NCI-H2081 (cell line): ENCODE results near the gene C1QA.
"Not testable (repeated sequence)": the region's sequence is repeated elsewhere in the genome, so short reads cannot be mapped to it uniquely, and the experiment has no call there.

Source experiments
- DNase-seq, 2 experiments: peaks; one replicate each; lab custom pipeline; 2025; lab: John Stamatoyannopoulos, UW

Gene C1QA

DNA sequence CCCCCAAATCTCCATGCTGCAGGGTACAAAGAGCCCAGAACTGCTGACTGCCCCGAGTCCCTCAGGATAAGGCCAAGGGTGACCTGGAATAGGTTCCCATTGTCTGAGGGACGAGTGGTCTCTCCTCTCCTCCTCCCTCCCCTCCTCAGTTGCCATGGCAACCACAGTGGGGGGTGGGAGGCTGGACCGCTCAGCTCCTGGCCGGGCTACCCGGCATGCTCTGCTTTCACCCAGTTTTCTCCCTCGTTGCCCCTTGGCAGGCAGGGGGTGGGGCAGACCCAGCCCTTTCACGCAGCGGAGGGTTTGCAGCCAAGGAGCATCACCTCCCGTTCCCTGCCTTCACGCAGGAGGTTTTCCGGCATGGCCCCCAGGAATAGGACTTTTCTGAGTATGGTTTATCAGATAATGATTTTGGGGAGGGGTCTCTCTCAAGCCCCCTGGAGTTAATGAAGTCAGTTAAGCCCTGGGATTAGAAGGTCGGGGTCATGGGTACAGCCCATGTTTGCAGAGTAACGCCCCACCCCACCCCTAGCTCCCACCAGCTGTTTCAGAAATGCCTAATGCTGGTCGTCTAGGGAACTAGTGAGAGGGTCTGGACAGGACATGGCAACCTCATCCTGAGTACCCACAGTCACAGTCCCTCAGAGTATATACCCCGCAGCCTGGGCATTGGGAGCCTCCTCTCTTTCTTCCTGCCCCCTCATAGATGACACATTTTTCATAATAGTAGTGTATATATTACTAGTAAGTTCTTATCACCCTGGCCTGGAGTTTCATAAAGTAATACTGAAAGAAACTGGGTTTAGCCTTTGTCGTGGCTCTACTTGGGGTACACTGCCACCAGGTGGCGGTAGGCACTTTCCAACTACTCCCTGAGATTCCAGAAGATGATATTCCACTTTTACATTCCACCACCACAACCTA, 37.3 kb downstream of the C1QA start:
- peak; percentile 43 to 48 for DNase-seq

DNA sequence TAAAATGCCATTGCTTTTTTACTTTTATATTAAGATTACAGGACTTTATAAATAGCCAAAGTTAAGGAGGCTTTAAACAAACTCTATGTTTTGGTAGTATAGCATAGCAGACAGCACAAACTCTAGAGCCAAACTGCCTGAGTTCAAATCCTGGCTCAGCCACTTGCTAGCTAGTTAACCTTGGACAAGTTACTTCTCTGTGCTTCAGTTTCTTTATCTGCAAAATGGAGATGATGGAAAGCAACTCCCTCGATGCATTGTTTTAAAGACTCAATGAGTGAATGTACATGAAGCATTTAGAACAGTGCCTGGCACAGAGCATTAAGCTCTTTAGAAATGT, 38.0 kb downstream of the C1QA start:
- no peak for DNase-seq

GRCh38 chr1:22676151-22676550, 39.7 kb downstream of the C1QA start:
- DNase-seq = not testable (repeated sequence)

GRCh38 chr1:22676916-22677583, 40.6 kb downstream of the C1QA start:
- no peak for DNase-seq

DNA sequence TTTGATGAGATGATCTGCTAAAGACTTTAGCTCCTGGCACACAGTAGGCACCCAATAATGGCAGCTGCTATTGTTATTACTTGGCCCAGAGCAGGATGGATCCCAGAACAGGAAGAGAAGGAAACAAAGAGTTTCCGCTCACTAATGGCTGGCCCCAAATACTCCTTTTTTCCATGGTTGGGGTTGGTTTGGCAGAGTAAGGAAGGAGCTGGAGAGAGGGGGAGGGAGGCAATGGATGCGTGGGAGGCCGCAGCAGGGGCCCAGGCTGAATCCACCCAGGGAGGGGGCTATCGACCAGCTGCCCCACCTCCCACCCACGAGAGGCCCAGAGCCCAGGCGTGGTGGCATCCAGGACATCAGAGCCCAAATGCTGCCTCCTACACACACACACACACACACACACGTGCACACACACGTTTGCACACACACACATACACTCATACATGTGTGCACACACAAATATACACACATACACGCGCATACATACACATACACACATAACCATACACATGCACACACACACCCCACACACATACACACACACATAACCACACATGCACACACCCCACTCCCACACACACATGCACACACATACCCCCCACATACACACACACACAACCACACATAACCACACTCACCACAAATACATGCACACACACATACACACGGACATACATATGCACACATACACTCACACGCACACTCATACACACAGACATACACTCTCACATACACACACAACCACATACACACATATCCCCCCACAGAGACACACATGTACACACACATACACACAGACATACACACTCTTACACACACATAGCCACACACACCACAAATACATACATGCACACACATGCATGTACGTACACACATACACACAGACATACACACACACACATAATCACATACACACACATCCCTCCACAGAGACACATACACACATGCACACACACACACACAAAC, 41.8 kb downstream of the C1QA start:
- no peak for DNase-seq

DNA sequence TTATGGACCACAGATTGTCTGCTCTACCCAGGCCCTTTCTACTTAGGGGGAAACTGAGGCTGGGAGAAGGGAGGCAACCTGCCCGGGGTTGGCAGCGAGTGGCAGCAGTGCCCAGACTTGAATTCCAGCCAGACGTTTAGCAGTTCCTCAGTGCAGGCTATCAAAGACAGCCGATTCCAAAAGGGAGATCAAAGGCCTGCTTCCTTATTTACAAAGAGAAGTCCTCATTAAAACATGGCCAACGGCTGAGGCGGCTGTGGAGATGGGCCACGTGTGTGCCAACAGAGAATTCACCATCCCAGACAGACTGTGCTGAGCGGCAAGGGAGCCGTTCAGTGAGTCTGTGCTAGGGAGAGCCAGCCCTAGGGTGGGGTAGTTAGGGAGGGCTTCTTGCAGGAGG, 44.3 kb downstream of the C1QA start:
- DNase-seq = peak in 1 of 2 experiments; percentile 30

GRCh38 chr1:22681556-22682276, 45.3 kb downstream of the C1QA start:
- DNase-seq = no peak

GRCh38 chr1:22683547-22683946, 47.1 kb downstream of the C1QA start:
- no peak for DNase-seq

DNA sequence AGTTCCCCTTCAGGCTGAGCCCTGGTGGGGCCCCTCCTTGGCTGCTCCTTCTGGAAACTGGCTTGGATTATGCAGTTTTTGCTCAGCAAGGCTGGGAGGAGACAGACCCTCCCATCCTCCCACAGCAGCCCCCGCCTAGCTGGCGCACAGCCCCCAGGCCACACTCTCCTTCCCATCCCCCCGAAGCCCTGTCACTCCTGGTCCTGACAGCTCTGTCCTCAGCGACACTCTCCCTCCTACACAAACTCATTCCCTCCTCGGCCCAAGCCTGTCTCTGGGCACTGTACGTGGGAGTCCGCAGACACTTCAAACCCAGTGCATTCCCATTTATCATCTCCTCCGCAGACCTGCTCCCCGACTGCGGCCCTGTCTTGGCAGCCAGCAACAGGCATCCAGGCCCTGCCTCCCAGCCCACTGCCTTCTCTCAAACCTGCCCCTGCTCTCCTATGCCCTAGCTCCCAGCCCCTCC, 49.2 kb downstream of the C1QA start:
- no peak for DNase-seq

- no peak for DNase-seq
Measured at GRCh38 chr1:22687191-22687590, 50.8 kb downstream of the C1QA start.

- DNase-seq = no peak
Measured at GRCh38 chr1:22688466-22688865, 52.0 kb downstream of the C1QA start.
